Astrocyte of the spinal cord (primary cell): Measurements from ENCODE around the gene TLR10.
"Not testable (repeated sequence)": the region's sequence is repeated elsewhere in the genome, so short reads cannot be mapped to it uniquely, and the experiment has no call there.

Experiments used
- DNase-seq: peaks from one replicate; pipeline ENCODE4 v3.0.0; 2011; ENCODE audit warnings: low read depth, low spot score
- H3K4me3 ChIP-seq: 2 replicates; pipeline ENCODE4 v1.5.1; 2011; ENCODE audit warnings: low read depth, mild to moderate bottlenecking, low read length, moderate library complexity
- CTCF ChIP-seq: IDR thresholded peaks from 2 replicates; pipeline ENCODE4 v1.5.1; 2012; ENCODE audit warnings: low read depth, mild to moderate bottlenecking, low read length, inconsistent platforms
- in situ Hi-C: cut with HindIII; loops from 2 replicates; pipeline ENCODE4 v1.10.0; 2017; ENCODE audit warnings: low sequenced_read_pairs

TLR10 gene

DNA sequence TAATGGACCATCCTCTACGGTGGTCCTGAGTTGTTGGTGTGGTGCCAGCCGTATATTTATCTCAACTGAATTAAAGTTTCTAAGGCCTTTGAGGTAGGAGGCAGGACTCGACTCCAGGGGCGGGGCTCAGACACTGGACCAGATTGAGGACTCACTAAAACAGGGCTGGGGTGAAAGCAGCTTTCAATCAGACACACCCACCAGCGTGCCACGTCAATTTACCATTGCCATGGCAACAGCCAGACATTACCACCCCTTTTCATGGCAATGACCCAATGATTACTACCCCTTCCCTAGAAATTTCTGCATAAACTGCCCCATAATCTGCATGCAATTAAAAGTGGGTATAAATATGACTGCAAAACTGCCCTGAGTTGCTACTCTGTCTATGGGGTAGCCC, 28.5 kb upstream of the TLR10 start:
- in situ Hi-C loops, result no loop called here
- DNase-seq, result no peak
- no peak overlapping the region for H3K4me3 ChIP-seq
- no peak for TF ChIP-seq CTCF

DNA sequence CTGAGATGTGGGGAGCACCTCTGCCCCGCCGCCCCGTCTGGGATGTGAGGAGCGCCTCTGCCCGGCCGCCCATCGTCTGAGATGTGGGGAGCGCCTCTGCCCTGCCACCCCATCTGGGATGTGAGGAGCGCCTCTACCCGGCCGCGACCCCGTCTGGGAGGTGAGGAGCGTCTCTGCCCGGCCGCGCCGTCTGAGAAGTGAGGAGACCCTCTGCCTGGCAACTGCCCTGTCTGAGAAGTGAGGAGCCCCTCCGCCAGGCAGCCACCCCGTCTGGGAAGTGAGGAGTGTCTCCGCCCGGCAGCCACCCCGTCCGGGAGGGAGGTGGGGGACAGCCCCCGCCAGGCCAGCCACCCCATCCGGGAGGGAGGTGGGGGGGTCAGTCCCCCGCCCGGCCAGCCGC, 24.7 kb upstream of the TLR10 start:
- in situ Hi-C loops, H3K4me3 ChIP-seq, DNase-seq: not testable (repeated sequence)

DNA sequence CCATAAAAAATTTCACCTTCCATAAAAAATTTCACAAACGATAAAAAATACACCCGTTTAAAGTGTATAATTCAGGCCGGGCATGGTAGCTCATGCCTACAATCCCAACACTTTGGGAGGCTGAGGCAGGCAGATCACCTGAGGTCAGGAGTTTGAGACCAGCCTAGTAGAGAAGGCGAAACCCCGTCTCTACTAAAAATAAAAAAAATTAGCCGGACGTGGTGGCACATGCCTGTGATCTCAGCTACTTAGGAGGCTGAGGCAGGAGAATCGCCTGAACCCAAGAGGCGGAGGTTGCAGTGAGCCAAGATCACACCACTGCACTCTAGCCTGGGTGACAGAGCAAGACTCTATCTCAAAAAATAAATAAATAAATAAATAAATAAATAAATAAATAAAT, 23.5 kb upstream of the TLR10 start:
- H3K4me3 ChIP-seq, in situ Hi-C loops, DNase-seq: not testable (repeated sequence)

DNA sequence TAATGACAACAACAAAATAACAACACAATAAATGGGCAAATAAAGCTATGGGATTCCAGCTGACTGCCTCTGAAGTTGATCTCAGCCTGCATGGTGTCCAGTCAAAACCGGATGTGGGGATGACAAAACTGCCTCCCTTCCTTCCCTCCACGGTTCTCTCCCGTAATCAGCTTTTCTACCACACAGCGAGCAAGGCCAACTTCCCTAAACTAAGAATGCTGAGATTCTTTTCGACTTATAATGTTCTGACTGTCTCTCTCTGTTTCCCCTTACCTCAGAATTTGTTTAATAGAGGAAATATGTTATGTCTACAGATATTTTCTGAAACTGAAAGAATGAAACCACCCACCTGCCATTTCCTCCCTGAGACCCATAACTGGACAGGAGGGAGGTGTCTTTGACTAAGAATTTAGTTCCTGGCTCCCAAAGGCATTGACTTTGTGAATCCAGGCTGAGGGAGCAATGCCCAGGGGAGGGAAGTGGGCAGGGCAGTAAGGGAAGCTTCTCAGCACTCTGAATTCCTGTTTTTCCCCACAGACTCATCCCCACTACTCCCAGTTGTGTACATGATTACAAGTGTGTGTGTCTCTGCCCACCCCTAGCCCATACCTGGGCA, 22.8 kb upstream of the TLR10 start:
- H3K4me3 ChIP-seq, result no peak overlapping the region
- no peak for TF ChIP-seq CTCF
- no peak for DNase-seq
- in situ Hi-C loops, result no loop called here

- in situ Hi-C loops, result no loop called here
- DNase-seq, result peak; percentile 74
- peak; percentile 52 for TF ChIP-seq CTCF
- H3K4me3 ChIP-seq, result no peak within 1 kb of the TSS
These were observed 22.0 kb upstream of the TLR10 start, which contains the start of gene TLR1 for GRCh38 chr4:38804654-38805295. TLR1 (minus strand) TSS chr4:38804791; CDS start chr4:38798831, 5,960 bp downstream.

- in situ Hi-C loops, result no loop called here
- no peak for TF ChIP-seq CTCF
- H3K4me3 ChIP-seq, result no peak overlapping the region
- DNase-seq, result no peak
These were observed 21.3 kb upstream of the TLR10 start for GRCh38 chr4:38803833-38804653.

- no peak for TF ChIP-seq CTCF
- in situ Hi-C loops, result no loop called here
- DNase-seq, result no peak
- no peak overlapping the region for H3K4me3 ChIP-seq
These were observed 20.0 kb upstream of the TLR10 start for GRCh38 chr4:38802561-38803355.
